Measurements from ENCODE around the gene ARHGDIG. TPM values are rescaled to one million over a fixed set of nuclear protein-coding genes. Genes with fewer than 3 reads are reported as not detected.

ARHGDIG gene
- total RNA-seq, 2 experiments from 2014 or later, result not detected

DNA sequence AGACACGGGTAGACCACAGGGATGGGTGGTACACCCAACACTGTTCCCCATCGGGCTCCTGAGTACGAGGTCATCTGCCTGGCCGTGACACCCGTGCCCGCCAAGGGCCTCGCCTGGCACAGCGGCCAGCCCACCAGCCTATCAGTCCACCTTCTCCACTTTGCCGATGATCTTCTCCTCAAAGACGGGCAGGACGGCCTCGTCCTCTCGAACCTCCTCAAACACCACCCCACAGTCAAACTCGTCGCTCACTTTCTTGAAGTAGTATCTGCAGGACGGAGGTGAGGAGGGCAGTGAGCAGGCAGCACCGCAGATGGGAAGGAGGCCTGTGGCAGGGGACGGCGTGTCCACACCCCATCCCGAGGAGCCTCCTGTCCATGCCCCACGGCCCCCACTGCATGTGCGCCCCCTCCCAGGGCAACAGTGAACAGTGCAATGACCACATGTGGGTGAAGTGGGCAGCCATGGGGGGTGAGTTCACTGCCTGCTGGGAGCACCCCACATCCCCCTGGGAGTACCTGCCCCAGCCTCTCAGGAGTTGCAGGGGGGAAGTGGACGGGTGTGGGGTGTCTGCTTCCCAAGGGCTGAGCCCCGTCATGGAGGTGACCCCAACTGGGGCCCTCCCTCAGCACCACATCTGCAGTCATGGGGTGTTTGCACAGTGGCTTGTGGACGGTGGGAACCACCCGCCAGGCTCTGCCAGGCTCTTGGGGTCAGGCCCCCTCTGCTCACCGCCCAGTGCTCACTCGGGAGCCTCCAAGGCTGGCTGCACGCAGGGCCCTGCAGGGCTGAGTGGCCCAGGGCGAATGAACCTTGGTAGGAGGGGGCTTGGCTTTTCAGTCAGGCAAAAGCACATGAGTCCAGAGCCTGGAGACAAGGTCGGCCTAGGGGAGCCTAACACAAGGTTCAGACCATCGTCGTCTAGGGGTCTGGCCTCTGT is 7.9 kb downstream of the ARHGDIG start:
- ATAC-seq (no peak), DNase-seq (no peak)
- Mint-ChIP-seq H3K4me1 (ENCODE audit: low read depth) (no peaks in the 10 kb centered on the region), H3K27me3 (no peaks in the 10 kb centered on the region), H3K36me3 (ENCODE audit: low read depth) (peaks cover 12% of the 10 kb centered on the region), H3K9me3 (no peaks in the 10 kb centered on the region), H3K27ac (no peak overlapping the region), H3K4me3 (no peak overlapping the region)
- POLR2A ChIA-PET, result no interaction called here
- intact Hi-C loops (cut with micrococcal nuclease), result no loop called here
- TF ChIP-seq, protein P1, sequence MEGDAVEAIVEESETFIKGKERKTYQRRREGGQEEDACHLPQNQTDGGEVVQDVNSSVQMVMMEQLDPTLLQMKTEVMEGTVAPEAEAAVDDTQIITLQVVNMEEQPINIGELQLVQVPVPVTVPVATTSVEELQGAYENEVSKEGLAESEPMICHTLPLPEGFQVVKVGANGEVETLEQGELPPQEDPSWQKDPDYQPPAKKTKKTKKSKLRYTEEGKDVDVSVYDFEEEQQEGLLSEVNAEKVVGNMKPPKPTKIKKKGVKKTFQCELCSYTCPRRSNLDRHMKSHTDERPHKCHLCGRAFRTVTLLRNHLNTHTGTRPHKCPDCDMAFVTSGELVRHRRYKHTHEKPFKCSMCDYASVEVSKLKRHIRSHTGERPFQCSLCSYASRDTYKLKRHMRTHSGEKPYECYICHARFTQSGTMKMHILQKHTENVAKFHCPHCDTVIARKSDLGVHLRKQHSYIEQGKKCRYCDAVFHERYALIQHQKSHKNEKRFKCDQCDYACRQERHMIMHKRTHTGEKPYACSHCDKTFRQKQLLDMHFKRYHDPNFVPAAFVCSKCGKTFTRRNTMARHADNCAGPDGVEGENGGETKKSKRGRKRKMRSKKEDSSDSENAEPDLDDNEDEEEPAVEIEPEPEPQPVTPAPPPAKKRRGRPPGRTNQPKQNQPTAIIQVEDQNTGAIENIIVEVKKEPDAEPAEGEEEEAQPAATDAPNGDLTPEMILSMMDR (IDR thresholded peaks at IDR 0.05), result no peak
- CTCF ChIA-PET, result no interaction called here

DNA sequence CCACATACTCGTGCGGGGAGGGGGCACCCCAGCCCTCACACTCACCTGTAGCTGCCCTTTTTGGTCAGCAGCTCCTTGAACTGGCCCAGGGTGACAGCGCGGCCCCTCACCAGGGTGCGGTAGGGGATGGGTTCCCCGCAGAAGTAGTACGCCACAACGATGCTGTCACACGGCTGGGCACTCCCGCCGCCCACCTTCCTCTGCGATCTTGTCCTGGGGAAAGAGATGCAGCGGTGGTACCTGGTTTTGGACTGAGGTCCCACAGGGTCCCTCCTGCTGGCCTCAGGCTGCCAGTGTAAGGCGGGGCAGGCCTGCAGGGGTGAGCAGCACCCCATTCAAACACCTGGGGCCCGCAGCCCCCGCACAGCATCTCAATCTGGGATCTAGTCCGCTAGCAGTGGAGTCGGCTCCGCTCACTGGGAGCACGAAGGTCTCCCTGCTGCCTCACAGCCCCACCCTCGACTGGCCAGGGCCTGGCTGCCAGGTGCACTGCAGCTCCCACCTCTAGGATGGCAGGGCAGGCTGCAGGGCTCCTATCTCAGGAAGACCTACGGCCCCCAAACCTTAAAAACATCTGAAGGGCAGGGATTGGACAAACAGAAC is 9.1 kb downstream of the ARHGDIG start:
- ChIA-PET CTCF (no interaction called here), POLR2A (no interaction called here)
- no peak for DNase-seq
- no peak overlapping the region for H3K27ac Mint-ChIP-seq
- peaks cover 12% of the 10 kb centered on the region for H3K36me3 Mint-ChIP-seq (ENCODE audit: low read depth)
- H3K27me3 Mint-ChIP-seq, result no peaks in the 10 kb centered on the region
- no peaks in the 10 kb centered on the region for H3K9me3 Mint-ChIP-seq
- TF ChIP-seq, protein P1 (IDR thresholded peaks at IDR 0.05), result no peak
- H3K4me3 Mint-ChIP-seq, result no peak overlapping the region
- no peak for ATAC-seq
- intact Hi-C loops (cut with micrococcal nuclease), result no loop called here
- no peaks in the 10 kb centered on the region for H3K4me1 Mint-ChIP-seq (ENCODE audit: low read depth)

DNA sequence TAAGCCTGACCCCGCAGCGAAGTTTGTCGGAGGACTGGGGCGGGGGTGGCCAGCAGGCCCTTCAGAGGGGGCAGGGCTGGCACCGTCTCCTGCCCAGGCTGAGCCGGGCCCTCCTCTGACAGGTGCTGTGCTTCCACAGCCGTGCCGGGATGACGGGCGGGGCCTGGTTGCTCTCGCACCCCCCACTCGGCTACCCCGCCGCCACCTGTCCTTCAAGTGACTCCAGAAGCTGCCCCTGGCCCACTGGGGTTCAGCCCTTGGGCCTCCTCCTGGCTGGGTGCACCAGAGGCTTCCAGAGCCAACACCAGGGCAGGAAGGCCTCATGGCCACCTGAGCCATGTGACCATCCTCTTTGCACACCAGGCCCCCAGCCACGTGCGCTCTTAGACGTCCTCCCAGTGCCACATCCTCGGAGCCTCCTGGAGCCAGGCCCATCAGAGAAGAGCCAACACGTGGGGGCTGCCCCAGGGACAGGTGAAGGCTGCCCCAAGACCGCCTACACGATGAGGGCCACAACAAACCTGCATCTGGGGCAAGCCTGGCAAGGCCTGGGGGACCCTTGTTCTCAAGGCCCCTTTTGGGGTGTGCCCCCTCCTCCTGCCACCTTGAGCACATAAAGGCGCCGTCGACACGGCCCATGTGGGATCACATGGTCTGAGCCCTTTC is 9.8 kb downstream of the ARHGDIG start:
- Mint-ChIP-seq H3K4me1 (ENCODE audit: low read depth) (no peaks in the 10 kb centered on the region), H3K4me3 (no peak overlapping the region), H3K27ac (no peak overlapping the region), H3K36me3 (ENCODE audit: low read depth) (peaks cover 12% of the 10 kb centered on the region), H3K27me3 (no peaks in the 10 kb centered on the region), H3K9me3 (no peaks in the 10 kb centered on the region)
- intact Hi-C loops (cut with micrococcal nuclease), result no loop called here
- POLR2A ChIA-PET, result no interaction called here
- ATAC-seq (no peak), DNase-seq (no peak)
- TF ChIP-seq, protein P1 (IDR thresholded peaks at IDR 0.05), result no peak
- CTCF ChIA-PET, result no interaction called here

DNA sequence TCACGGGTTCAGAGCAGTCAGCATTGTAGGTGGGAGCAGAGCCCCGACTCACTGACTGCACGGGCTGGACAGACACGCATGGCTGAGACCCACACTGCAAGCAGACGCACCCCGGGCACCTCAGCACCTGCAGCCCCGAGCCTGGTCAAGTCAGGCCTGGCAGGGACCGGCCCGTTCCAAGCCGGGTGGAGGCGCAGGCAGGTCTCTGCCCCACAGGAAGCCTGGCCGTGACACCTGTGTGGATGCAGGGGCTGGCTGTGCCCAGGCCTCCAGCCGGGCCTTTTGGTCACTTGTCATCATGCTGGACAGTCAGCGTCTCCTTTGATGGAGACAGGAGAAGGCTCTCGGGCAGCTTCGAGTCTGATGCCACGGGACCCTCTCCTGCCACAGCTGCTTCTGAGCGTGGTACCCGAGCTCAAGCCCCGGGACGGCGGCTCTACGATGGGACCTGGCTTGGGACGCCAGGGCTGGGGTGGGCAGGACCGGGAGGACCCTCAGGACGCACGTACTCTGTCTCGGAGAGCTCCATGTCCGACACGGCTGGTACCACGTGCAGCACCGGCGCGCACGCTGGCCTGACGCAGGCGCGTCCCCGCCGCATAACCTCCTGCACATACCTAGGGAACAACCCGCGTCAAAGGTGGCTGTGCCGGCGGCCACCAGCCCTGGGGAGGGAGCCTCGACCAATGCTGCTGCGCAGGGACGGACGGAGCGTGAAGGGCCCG is 10.5 kb downstream of the ARHGDIG start:
- TF ChIP-seq, protein P1 (IDR thresholded peaks at IDR 0.05), result no peak
- no peaks in the 10 kb centered on the region for H3K4me1 Mint-ChIP-seq (ENCODE audit: low read depth)
- no peaks in the 10 kb centered on the region for H3K27me3 Mint-ChIP-seq
- no peak for DNase-seq
- no peak for ATAC-seq
- ChIA-PET CTCF (no interaction called here), POLR2A (no interaction called here)
- intact Hi-C loops (cut with micrococcal nuclease), result no loop called here
- no peak overlapping the region for H3K4me3 Mint-ChIP-seq
- H3K9me3 Mint-ChIP-seq, result no peaks in the 10 kb centered on the region
- peaks cover 12% of the 10 kb centered on the region for H3K36me3 Mint-ChIP-seq (ENCODE audit: low read depth)
- H3K27ac Mint-ChIP-seq, result no peak overlapping the region

Measured in activated CD8-positive, alpha-beta T cell treated with anti-CD3 and anti-CD28 coated beads for 36 hours (primary cell).